H1 (cell line): ENCODE measurements around the gene PCYT2. TPM values are rescaled to one million over a fixed set of nuclear protein-coding genes. Genes with fewer than 3 reads are reported as not detected.

ENCODE experiments used
- CTCF ChIA-PET: fragments of 300-600 bp; sonication (Branson Sonifier 250); formaldehyde crosslinking; loops from one replicate; lab custom pipeline; 2021; ENCODE audit not compliant: partially characterized antibody; lab: Charles Lee
- POLR2A ChIA-PET: fragments of 300-600 bp; sonication (Branson Sonifier 250); formaldehyde crosslinking; loops from one replicate; lab custom pipeline; 2021; ENCODE audit warnings: inconsistent platforms; ENCODE audit not compliant: partially characterized antibody; lab: Charles Lee
- DNase-seq, 2 experiments: peaks; one replicate each; pipeline versions ENCODE4 v3.0.0 to v3.0.0-alpha.2; 2010 to 2022; ENCODE audit warnings: low spot score in 2 of 2, low read depth in 1 of 2, mixed read lengths in 1 of 2
- FAIRE-seq: peaks from 2 replicates; lab custom pipeline; 2011; peaks lifted over from hg19 to GRCh38; lab: Jason Lieb, UNC
- H2AFZ ChIP-seq: 2 replicates; pipeline ENCODE4 v1.8.1; 2012; ENCODE audit warnings: low read length, inconsistent platforms
- H2AK5ac ChIP-seq: 2 replicates; pipeline ENCODE4 v1.6.1; 2013; ENCODE audit warnings: low read depth, low read length
- H2BK120ac ChIP-seq: replicated peaks from 2 replicates; pipeline ENCODE3; 2013; ENCODE audit warnings: low read depth, low read length, inconsistent platforms
- H2BK12ac ChIP-seq: 2 replicates; pipeline ENCODE4 v1.6.1; 2013; ENCODE audit warnings: low read depth, low read length
- H2BK15ac ChIP-seq: 2 replicates; pipeline ENCODE4 v1.6.1; 2013; ENCODE audit warnings: low read length
- H2BK20ac ChIP-seq: 2 replicates; pipeline ENCODE4 v1.6.1; 2013; ENCODE audit warnings: low read length
- H2BK5ac ChIP-seq: 2 replicates; pipeline ENCODE4 v1.6.1; 2013; ENCODE audit warnings: low read depth, low read length
- H3K14ac ChIP-seq: 2 replicates; pipeline ENCODE4 v1.6.1; 2013; ENCODE audit warnings: inconsistent platforms; ENCODE audit not compliant: insufficient read length
- H3K18ac ChIP-seq: 2 replicates; pipeline ENCODE4 v1.6.1; 2013; ENCODE audit warnings: low read length; ENCODE audit errors: extremely low read depth
- H3K23ac ChIP-seq: 2 replicates; pipeline ENCODE4 v1.6.1; 2013; ENCODE audit warnings: inconsistent platforms; ENCODE audit not compliant: insufficient read length
- H3K23me2 ChIP-seq: 2 replicates; pipeline ENCODE4 v1.6.1; 2013; ENCODE audit warnings: low read depth, low read length
- H3K27ac ChIP-seq: 2 replicates; pipeline ENCODE4 v1.6.1; 2011; ENCODE audit warnings: low read depth, low read length, inconsistent platforms
- H3K27me3 ChIP-seq, 4 experiments: replicated peaks in 1 of 4; 1 replicate in 1 of 4; 2 replicates in 3 of 4; pipeline versions ENCODE4 v1.6.1 to v1.8.1; 2011 to 2013; ENCODE audit warnings: low read length in 3 of 4, mild to moderate bottlenecking in 3 of 4, inconsistent platforms in 2 of 4, mixed read lengths in 2 of 4, moderate library complexity in 1 of 4; ENCODE audit not compliant: control insufficient read depth in 3 of 4, insufficient read depth in 3 of 4; ENCODE audit errors: extremely low read depth in 1 of 4
- H3K36me3 ChIP-seq, 4 experiments: 2 replicates each; pipeline versions ENCODE4 v1.6.1 to v1.8.1; 2011 to 2013; ENCODE audit warnings: mild to moderate bottlenecking in 4 of 4, low read length in 3 of 4, moderate library complexity in 2 of 4, control low read depth in 1 of 4, inconsistent platforms in 1 of 4; ENCODE audit not compliant: insufficient read depth in 4 of 4, control insufficient read depth in 2 of 4
- H3K4ac ChIP-seq: replicated peaks from 2 replicates; pipeline ENCODE3; 2013; ENCODE audit warnings: low read length, low read depth, mixed read lengths, inconsistent platforms; ENCODE audit not compliant: insufficient read length
- H3K4me1 ChIP-seq, 4 experiments: replicated peaks in 1 of 4; 1 replicate in 1 of 4; 2 replicates in 3 of 4; pipeline versions ENCODE4 v1.6.1 to v1.8.1; 2011 to 2013; ENCODE audit warnings: low read length in 3 of 4, inconsistent platforms in 2 of 4, mixed read lengths in 1 of 4; ENCODE audit not compliant: insufficient read depth in 4 of 4, control insufficient read depth in 3 of 4
- H3K4me2 ChIP-seq, 2 experiments: 2 replicates each; pipeline versions ENCODE4 v1.6.1 to v1.8.1; 2011 to 2013; ENCODE audit warnings: low read depth in 2 of 2, low read length in 2 of 2, control low read depth in 1 of 2, inconsistent platforms in 1 of 2, mild to moderate bottlenecking in 1 of 2; ENCODE audit not compliant: insufficient read depth in 1 of 2
- H3K4me3 ChIP-seq, 4 experiments: fragments of 200-600, 300-600 bp in 1 of 4; sonication (generic), shearing (Covaris generic), sonication (Bioruptor Twin) in 1 of 4; 2 replicates each; pipeline versions ENCODE4 v1.5.1 to v1.8.1; 2011 to 2016; ENCODE audit warnings: low read length in 4 of 4, low read depth in 3 of 4, control low read depth in 2 of 4, inconsistent platforms in 2 of 4, mild to moderate bottlenecking in 2 of 4, mixed read lengths in 1 of 4, moderate library complexity in 1 of 4; ENCODE audit not compliant: insufficient read depth in 2 of 4; ENCODE audit errors: extremely low read depth in 1 of 4
- H3K56ac ChIP-seq: replicated peaks from 2 replicates; pipeline ENCODE3; 2013; ENCODE audit warnings: low read depth, mild to moderate bottlenecking, mixed read lengths, low read length, inconsistent platforms; ENCODE audit not compliant: insufficient read length
- H3K79me1 ChIP-seq: 2 replicates; pipeline ENCODE4 v1.6.1; 2013; ENCODE audit warnings: low read depth, low read length, control low read depth
- H3K79me2 ChIP-seq, 2 experiments: 2 replicates each; pipeline versions ENCODE4 v1.6.1 to v1.8.1; 2012 to 2013; ENCODE audit warnings: low read length in 2 of 2, mild to moderate bottlenecking in 2 of 2, inconsistent platforms in 1 of 2; ENCODE audit not compliant: insufficient read depth in 2 of 2, control insufficient read depth in 1 of 2
- H3K9ac ChIP-seq, 4 experiments: replicated peaks in 1 of 4; 1 replicate in 1 of 4; 2 replicates in 3 of 4; pipeline versions ENCODE4 v1.6.1 to v1.8.1; 2011 to 2013; ENCODE audit warnings: low read depth in 3 of 4, low read length in 3 of 4, control low read depth in 2 of 4, mild to moderate bottlenecking in 2 of 4, moderate library complexity in 2 of 4, inconsistent platforms in 1 of 4; ENCODE audit errors: extremely low read depth in 1 of 4
- H3K9me3 ChIP-seq, 2 experiments: 2 replicates each; pipeline versions ENCODE4 v1.6.1 to v1.8.1; 2012 to 2013; ENCODE audit warnings: mild to moderate bottlenecking in 2 of 2, moderate library complexity in 2 of 2, control low read depth in 1 of 2, inconsistent platforms in 1 of 2, low read depth in 1 of 2, low read length in 1 of 2, mixed read lengths in 1 of 2; ENCODE audit not compliant: insufficient read depth in 2 of 2
- H4K20me1 ChIP-seq, 2 experiments: replicated peaks in 1 of 2; 2 replicates each; pipeline versions ENCODE3 to v1.8.1; 2011 to 2013; ENCODE audit warnings: inconsistent platforms in 2 of 2, low read length in 2 of 2, mild to moderate bottlenecking in 1 of 2; ENCODE audit not compliant: insufficient read depth in 2 of 2, control insufficient read depth in 1 of 2
- H4K5ac ChIP-seq: 2 replicates; pipeline ENCODE4 v1.6.1; 2013; ENCODE audit warnings: low read length, low read depth, mixed read lengths, inconsistent platforms; ENCODE audit not compliant: insufficient read length
- H4K8ac ChIP-seq: 2 replicates; pipeline ENCODE4 v1.8.0; 2013; ENCODE audit warnings: mild to moderate bottlenecking, moderate library complexity, low read length, inconsistent platforms; ENCODE audit not compliant: insufficient read depth; ENCODE audit errors: extremely low read depth
- H4K91ac ChIP-seq: replicated peaks from 2 replicates; pipeline ENCODE3; 2013; ENCODE audit warnings: low read length, mixed read lengths, inconsistent platforms; ENCODE audit not compliant: insufficient read length
- ASH2L ChIP-seq: fragments of 200-600, 300-600 bp; sonication (generic); IDR thresholded peaks from one replicate; pipeline ENCODE4 v1.7.1; 2017; ENCODE audit warnings: low read length
- BACH1 ChIP-seq: IDR thresholded peaks from 2 replicates; pipeline ENCODE4 v1.6.1; 2012; ENCODE audit warnings: low read length, improper control_type of control experiment
- CREB1 ChIP-seq: IDR thresholded peaks from 2 replicates; pipeline ENCODE4 v1.6.1; 2012; ENCODE audit warnings: inconsistent platforms
- EP300 ChIP-seq, 2 experiments: IDR thresholded peaks; 1 replicate in 1 of 2; 2 replicates in 1 of 2; pipeline ENCODE4 v1.6.1; 2011 to 2012; ENCODE audit warnings: low read depth in 2 of 2, low read length in 2 of 2, mild to moderate bottlenecking in 2 of 2, borderline replicate concordance in 1 of 2, inconsistent platforms in 1 of 2, moderate library complexity in 1 of 2
- GTF2F1 ChIP-seq: IDR thresholded peaks from 2 replicates; pipeline ENCODE4 v1.6.1; 2012; ENCODE audit warnings: low read depth, low read length, improper control_type of control experiment, borderline replicate concordance
- JUND ChIP-seq: IDR thresholded peaks from 2 replicates; pipeline ENCODE4 v1.6.1; 2011; ENCODE audit warnings: mild to moderate bottlenecking, improper control_type of control experiment, low read length
- POU5F1 ChIP-seq: IDR thresholded peaks from 2 replicates; pipeline ENCODE4 v1.6.1; 2011; ENCODE audit warnings: low read depth, mild to moderate bottlenecking, low read length, moderate library complexity
- RBBP5 ChIP-seq: IDR thresholded peaks from 2 replicates; pipeline ENCODE4 v1.7.1; 2012; ENCODE audit warnings: low read depth, mild to moderate bottlenecking, inconsistent platforms, low read length, moderate library complexity, borderline replicate concordance
- SIN3A ChIP-seq, 2 experiments: IDR thresholded peaks in 1 of 2; conservative IDR thresholded peaks in 1 of 2; 2 replicates each; pipeline ENCODE4 v1.6.1; 2011 to 2012; ENCODE audit warnings: low read length in 2 of 2, improper control_type of control experiment in 1 of 2, low read depth in 1 of 2, mild to moderate bottlenecking in 1 of 2
- SIRT6 ChIP-seq: IDR thresholded peaks from one replicate; pipeline ENCODE4 v1.7.1; 2012; ENCODE audit warnings: low read length, inconsistent platforms
- YY1 ChIP-seq: IDR thresholded peaks from 2 replicates; pipeline ENCODE4 v1.6.1; 2011; ENCODE audit warnings: low read depth, mild to moderate bottlenecking, low read length
- WGBS, 2 experiments: shearing (Covaris generic) in 1 of 2; methylation state at CpG; one replicate each; pipeline versions ENCODE4 v1.1.6 to v1.1.7; 2013 to 2015; ENCODE audit warnings: low lambda C conversion rate in 2 of 2, mixed read lengths in 2 of 2, inconsistent platforms in 1 of 2, low coverage in 1 of 2, missing lambda C conversion rate in 1 of 2; ENCODE audit not compliant: insufficient replicate concordance in 2 of 2, insufficient coverage in 1 of 2, insufficient read length in 1 of 2; ENCODE audit errors: extremely low coverage in 1 of 2, missing lambda C conversion rate in 1 of 2; 5-methylcytosine and 5-hydroxymethylcytosine counted together
- polyA plus RNA-seq, 7 experiments: library from polyadenylated mRNA; depleted of rRNA in 3 of 7; stranded (reverse) in 5 of 7; unstranded in 2 of 7; fragments of >200 nt in 5 of 7; fragments of 200-250 nt in 2 of 7; gene quantifications; 1 replicate in 5 of 7; 2 replicates in 1 of 7; 4 replicates in 1 of 7; pipeline versions ENCODE4 v1.2.1 to v1.2.3, GENCODE V29; 2011 to 2013; ENCODE audit warnings: missing spikeins in 2 of 7, mixed read lengths in 2 of 7
- total RNA-seq: library from RNA; stranded (reverse); fragmentation: NEBNext Ultra II Directional; extraction: Animal tissue kit (Norgen Biotek cat#: 25700); gene quantifications from 2 replicates; pipeline ENCODE4 v1.2.1, GENCODE V29; 2021
- TF ChIP-seq, protein P1 (sequence below): IDR thresholded peaks from 2 replicates; pipeline ENCODE4 v1.6.1; 2011; ENCODE audit warnings: low read depth, mild to moderate bottlenecking, low read length; ENCODE audit not compliant: insufficient read depth

Gene PCYT2
- total and polyA plus RNA-seq, 2 of the 8 experiments (the other 6 are each of a cell fraction or from before 2014, with no cell fraction given): 29.9 to 31.3 TPM

DNA sequence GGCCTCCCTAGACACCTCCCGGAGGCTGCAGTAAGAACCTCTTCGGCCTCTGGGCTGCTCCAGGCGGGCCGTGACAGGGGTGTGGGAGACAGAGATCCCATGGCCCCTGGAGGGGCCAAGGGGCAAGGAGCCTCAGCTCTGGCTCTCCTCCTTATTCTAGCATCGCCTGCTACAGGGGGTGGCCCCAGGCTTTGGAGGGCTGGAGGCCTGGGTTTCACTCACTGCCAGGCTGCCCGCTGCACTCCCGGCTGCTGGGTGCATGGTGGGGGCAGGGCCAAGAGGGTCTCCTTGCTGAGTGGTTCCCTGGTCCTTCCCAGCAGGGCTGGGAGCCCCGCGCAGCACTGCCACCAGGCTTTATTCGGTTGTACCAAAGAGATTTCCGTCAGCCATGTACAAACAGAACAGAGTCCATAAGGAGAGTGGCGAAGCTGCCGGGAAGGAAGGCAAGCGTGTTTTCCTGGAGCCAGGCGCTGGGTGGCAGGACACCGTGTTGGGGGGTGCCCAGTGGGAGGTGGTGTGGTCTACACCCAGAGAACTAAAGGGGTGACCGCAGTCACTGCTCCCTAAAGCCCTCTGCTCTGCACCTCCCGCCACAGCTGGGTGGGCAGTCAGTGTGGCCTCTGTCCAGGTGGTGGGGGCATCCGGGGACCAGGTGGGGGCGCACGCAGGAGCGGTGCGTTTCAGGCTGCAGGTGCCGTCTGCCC lies 7.2 kb downstream of the PCYT2 start:
- H3K23me2 ChIP-seq: peaks cover 6% of the 10 kb centered on the region; the same call in 1 of the 2 replicates
- no peak overlapping the region for H4K91ac ChIP-seq
- H3K27ac ChIP-seq: no peak overlapping the region
- H2BK12ac ChIP-seq: no peak overlapping the region
- H2BK20ac ChIP-seq: no peak overlapping the region
- no peak overlapping the region for H4K8ac ChIP-seq
- H3K27me3 ChIP-seq: peaks cover 0 to 22% (median 14%) of the 10 kb centered on the region in 4 experiments; a peak in 5 of 7 replicates
- H2BK5ac ChIP-seq: no peak overlapping the region
- POLR2A ChIA-PET: interaction anchor here (1.0 to 4.0 kb wide), 6 partner anchors 9 to 55 kb away, joined by 3 to 22 read pairs (median 4); partner anchors contain the start of gene MAFG
- no peak overlapping the region for H3K23ac ChIP-seq
- H3K4ac ChIP-seq: no peak overlapping the region
- H4K20me1 ChIP-seq: peaks cover 5 to 14% of the 10 kb centered on the region in 2 experiments
- peaks cover 0 to 3% (median 2%) of the 10 kb centered on the region in 4 experiments; a peak in 4 of 8 replicates for H3K36me3 ChIP-seq
- no peaks in the 10 kb centered on the region; the same call in 1 of the 2 replicates for H3K79me1 ChIP-seq
- WGBS, 2 experiments: 90% methylated on average over 24 of the region's 24 CpGs; no CpG with 5 or more reads in 1 of the 2 experiments
- H4K5ac ChIP-seq: no peak overlapping the region
- no peak overlapping the region for H3K14ac ChIP-seq
- H2AK5ac ChIP-seq: no peak overlapping the region
- FAIRE-seq (no peak), DNase-seq (no peak)
- no peak overlapping the region for H3K4me3 ChIP-seq
- H3K56ac ChIP-seq: no peak overlapping the region
- H2AFZ ChIP-seq: no peak overlapping the region
- H2BK120ac ChIP-seq: no peak overlapping the region
- no peak overlapping the region for H3K9ac ChIP-seq
- H3K4me2 ChIP-seq: no peak overlapping the region
- no peaks in the 10 kb centered on the region for H3K79me2 ChIP-seq
- CTCF ChIA-PET: no interaction called here
- peaks cover 0 to 8% (median 2%) of the 10 kb centered on the region in 4 experiments; a peak in 3 of 7 replicates for H3K4me1 ChIP-seq
- no peak overlapping the region for H2BK15ac ChIP-seq
- no peaks in the 10 kb centered on the region for H3K9me3 ChIP-seq
- no peak overlapping the region for H3K18ac ChIP-seq
- TF ChIP-seq GTF2F1 (no peak), ASH2L (no peak), JUND (no peak), SIRT6 (no peak), RBBP5 (no peak), POU5F1 (no peak), YY1 (no peak), SIN3A (conservative IDR thresholded peaks at IDR 0.05 in 1 of 2, IDR thresholded peaks at IDR 0.05 in 1 of 2; ENCODE audit: low read depth in 1 of 2, low read length in 2 of 2) (no peak), EP300 (IDR thresholded peaks at IDR 0.05; ENCODE audit: borderline replicate concordance in 1 of 2, low read depth in 2 of 2, low read length in 2 of 2) (no peak), BACH1 (no peak), CREB1 (no peak)
- TF ChIP-seq, protein P1, sequence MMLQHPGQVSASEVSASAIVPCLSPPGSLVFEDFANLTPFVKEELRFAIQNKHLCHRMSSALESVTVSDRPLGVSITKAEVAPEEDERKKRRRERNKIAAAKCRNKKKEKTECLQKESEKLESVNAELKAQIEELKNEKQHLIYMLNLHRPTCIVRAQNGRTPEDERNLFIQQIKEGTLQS: no peak
